Vagina (tissue), 2 donors: Measurements from ENCODE around the gene LRRC36.

Source experiments
- CTCF ChIP-seq, 3 experiments: fragments of 450-650 bp in 2 of 3; fragments of 200-600 bp in 1 of 3; sonication (generic) in 1 of 3; IDR thresholded peaks; one replicate each; pipeline ENCODE4 v1.5.1; 2017 to 2019; ENCODE audit warnings: antibody characterized with exemption in 3 of 3, mild to moderate bottlenecking in 2 of 3, moderate library complexity in 2 of 3
- POLR2A ChIP-seq, 2 donors: fragments of 450-650 bp; IDR thresholded peaks; one replicate each; pipeline ENCODE4 v1.6.1; 2017; ENCODE audit warnings: antibody characterized with exemption in 2 of 2, mild to moderate bottlenecking in 2 of 2, moderate library complexity in 2 of 2
- POLR2AphosphoS5 ChIP-seq, 2 donors: sonication (generic); formaldehyde crosslinking; IDR thresholded peaks; one replicate each; pipeline ENCODE4 v1.9.0; 2017; ENCODE audit warnings: antibody characterized with exemption in 2 of 2, mild to moderate bottlenecking in 2 of 2, low read depth in 1 of 2; ENCODE audit not compliant: insufficient read depth in 1 of 2

DNA sequence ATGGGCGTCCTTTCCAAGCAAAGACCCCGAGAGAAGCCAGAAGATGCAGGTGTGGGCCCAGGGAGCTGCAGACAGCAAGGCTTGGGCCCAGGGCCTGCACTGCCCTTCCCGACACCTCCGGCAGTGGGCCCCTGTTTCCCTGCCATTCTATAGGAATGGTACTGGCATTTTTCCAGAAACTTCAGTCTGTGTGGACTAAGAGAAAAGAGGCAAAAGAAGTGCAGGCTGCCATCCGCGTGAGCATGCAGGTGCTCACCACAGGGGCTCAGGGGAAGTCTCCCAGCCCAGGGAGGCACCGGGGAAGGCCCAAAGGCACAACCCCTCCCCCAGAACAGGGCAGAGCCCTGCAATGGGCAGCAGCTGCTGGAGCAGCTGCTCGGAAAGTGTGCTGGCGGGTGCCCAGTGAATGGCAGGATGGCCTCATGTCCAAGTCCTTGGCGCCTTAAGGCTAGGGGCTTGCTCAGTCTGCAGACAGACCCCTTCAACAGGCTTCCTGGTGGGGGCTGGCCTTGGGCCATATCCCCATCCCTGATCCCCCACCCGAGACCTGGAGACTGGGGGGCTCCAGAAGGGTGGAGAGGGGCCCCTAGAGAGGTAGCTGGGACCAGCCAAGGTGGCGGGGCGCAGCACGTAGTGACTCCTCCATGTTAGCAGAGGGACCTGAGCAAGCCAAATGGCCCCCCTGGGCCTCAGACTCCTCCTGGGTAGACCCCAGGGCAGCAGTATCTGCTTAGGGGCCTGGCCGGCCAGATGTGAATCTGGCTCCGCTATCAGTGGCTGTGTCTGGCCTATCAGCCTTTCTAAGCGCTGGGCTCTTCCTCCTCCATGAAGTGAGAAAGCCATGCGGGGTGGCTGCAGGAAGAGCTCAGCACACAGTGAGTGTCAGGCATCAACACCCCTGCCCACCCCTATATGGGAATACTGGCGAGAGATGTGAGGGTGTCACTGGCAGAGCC is 73.4 kb downstream of the LRRC36 start:
- no peak for TF ChIP-seq CTCF (IDR thresholded peaks at IDR 0.05)
- TF ChIP-seq POLR2AphosphoS5 (IDR thresholded peaks at IDR 0.05; ENCODE audit: insufficient read depth in 1 of 2, low read depth in 1 of 2) = no peak
- no peak for TF ChIP-seq POLR2A (IDR thresholded peaks at IDR 0.05)
